Adipocyte (in vitro differentiated cells): ENCODE data around the gene TMEFF2.

ENCODE experiments used
- DNase-seq: peaks from one replicate; pipeline ENCODE4 v3.0.0-alpha.2; 2015; ENCODE audit warnings: low read depth
- H3K27me3 ChIP-seq: replicated peaks from 2 replicates; pipeline ENCODE4 v1.7.0; 2013; ENCODE audit warnings: mild to moderate bottlenecking, low read length, moderate library complexity; ENCODE audit not compliant: control insufficient read depth, insufficient read depth
- H3K36me3 ChIP-seq: 2 replicates; pipeline ENCODE4 v1.7.0; 2013; ENCODE audit warnings: low read length, mild to moderate bottlenecking, moderate library complexity; ENCODE audit not compliant: control insufficient read depth, insufficient read depth, severe bottlenecking
- H3K4me1 ChIP-seq: 2 replicates; pipeline ENCODE4 v1.7.0; 2013; ENCODE audit warnings: mild to moderate bottlenecking, low read length, moderate library complexity; ENCODE audit not compliant: control insufficient read depth, insufficient read depth
- H3K4me3 ChIP-seq: 2 replicates; pipeline ENCODE4 v1.7.0; 2013; ENCODE audit warnings: mild to moderate bottlenecking, low read length, moderate library complexity
- H3K9ac ChIP-seq: 2 replicates; pipeline ENCODE4 v1.7.0; 2013; ENCODE audit warnings: mild to moderate bottlenecking, low read length, moderate library complexity
- H3K9me3 ChIP-seq: 2 replicates; pipeline ENCODE4 v1.7.0; 2013; ENCODE audit warnings: mild to moderate bottlenecking, low read length, moderate library complexity; ENCODE audit not compliant: control insufficient read depth

The TMEFF2 gene

GRCh38 chr2:191912764-191913163 lies 282.0 kb downstream of the TMEFF2 start:
- Histone ChIP-seq H3K4me3 (no peak overlapping the region), H3K9ac (no peak overlapping the region), H3K36me3 (no peaks in the 10 kb centered on the region), H3K9me3 (no peaks in the 10 kb centered on the region), H3K27me3 (no peaks in the 10 kb centered on the region), H3K4me1 (peaks cover 9% of the 10 kb centered on the region)
- no peak for DNase-seq

- Histone ChIP-seq H3K27me3 (no peaks in the 10 kb centered on the region), H3K36me3 (no peaks in the 10 kb centered on the region), H3K4me1 (peaks cover 8% of the 10 kb centered on the region), H3K9ac (no peak overlapping the region), H3K4me3 (no peak overlapping the region), H3K9me3 (no peaks in the 10 kb centered on the region)
- DNase-seq = peak; percentile 38
Measured at GRCh38 chr2:191910518-191910917, 284.2 kb downstream of the TMEFF2 start.

DNA sequence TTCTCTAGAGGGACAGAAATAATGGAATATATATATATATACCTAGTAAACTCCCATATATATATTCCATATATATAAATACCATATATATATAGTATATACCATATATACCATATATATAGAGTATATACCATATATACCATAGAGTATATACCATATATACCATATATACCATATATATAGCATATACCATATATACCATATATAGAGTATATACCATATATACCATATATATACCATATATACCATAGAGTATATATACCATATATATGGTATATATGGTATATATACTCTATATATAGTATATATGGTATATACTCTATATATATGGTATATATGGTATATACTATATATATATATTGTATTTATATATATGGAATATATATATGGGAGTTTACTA lies 285.9 kb downstream of the TMEFF2 start:
- Histone ChIP-seq H3K9ac (no peak overlapping the region), H3K4me3 (no peak overlapping the region)

GRCh38 chr2:191907545-191907944 lies 287.2 kb downstream of the TMEFF2 start:
- Histone ChIP-seq H3K9me3 (no peaks in the 10 kb centered on the region), H3K9ac (no peak overlapping the region), H3K27me3 (no peaks in the 10 kb centered on the region), H3K4me1 (peaks cover 14% of the 10 kb centered on the region), H3K36me3 (no peaks in the 10 kb centered on the region), H3K4me3 (no peak overlapping the region)
- DNase-seq = no peak

More for the DNA sequence above, 285.9 kb downstream of the TMEFF2 start:
- Histone ChIP-seq H3K9me3 (no peaks in the 10 kb centered on the region), H3K27me3 (no peaks in the 10 kb centered on the region), H3K4me1 (peaks cover 14% of the 10 kb centered on the region), H3K36me3 (no peaks in the 10 kb centered on the region)
- no peak for DNase-seq

DNA sequence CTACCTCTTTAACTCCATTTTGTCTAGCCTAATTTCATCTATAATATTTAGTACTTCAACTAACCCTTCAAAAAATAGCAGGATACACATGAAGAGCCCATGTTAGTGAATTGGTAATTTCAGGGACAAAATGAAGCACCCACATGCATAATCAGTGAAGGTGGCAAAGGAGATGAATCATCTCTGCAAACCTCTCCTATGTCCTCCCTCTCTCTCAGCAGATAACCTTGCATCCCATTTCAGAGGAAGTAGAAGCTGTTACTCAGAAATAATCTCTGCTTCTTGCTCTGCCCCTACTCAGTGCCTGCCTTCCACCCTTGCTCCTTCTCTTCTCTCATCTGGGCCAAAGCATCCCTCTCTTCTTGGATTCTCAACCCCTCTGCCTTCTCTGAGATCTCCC lies 287.6 kb downstream of the TMEFF2 start:
- no peaks in the 10 kb centered on the region for H3K36me3 ChIP-seq
- DNase-seq = no peak
- no peaks in the 10 kb centered on the region for H3K9me3 ChIP-seq
- H3K9ac ChIP-seq = no peak overlapping the region
- no peaks in the 10 kb centered on the region for H3K27me3 ChIP-seq
- H3K4me3 ChIP-seq = no peak overlapping the region
- H3K4me1 ChIP-seq = peaks cover 14% of the 10 kb centered on the region

- Histone ChIP-seq H3K4me1 (peaks cover 17% of the 10 kb centered on the region), H3K9me3 (no peaks in the 10 kb centered on the region), H3K27me3 (no peaks in the 10 kb centered on the region), H3K4me3 (no peak overlapping the region), H3K36me3 (no peaks in the 10 kb centered on the region), H3K9ac (no peak overlapping the region)
- no peak for DNase-seq
Measured at GRCh38 chr2:191905336-191905735, 289.4 kb downstream of the TMEFF2 start.

DNA sequence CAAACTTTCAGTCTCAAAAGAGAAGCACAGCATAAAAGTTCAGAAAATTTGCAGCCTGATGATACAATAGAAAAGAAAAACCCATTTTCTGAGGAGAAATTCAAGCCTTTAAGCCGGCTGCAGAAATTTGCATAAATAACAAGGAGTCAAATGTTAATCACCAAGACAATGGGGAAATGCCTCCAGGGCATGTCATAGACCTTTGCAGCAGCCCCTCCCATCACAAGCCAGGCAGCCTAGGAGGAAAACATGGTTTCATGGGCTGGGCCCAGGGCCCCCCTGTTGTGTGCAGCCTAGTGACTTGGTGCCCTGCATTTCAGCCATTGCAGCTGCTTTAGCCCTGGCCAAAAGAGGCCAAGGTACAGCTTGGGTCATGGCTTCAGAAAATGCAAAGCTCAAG lies 293.7 kb downstream of the TMEFF2 start:
- Histone ChIP-seq H3K4me3 (no peak overlapping the region), H3K4me1 (peaks cover 29% of the 10 kb centered on the region)
- DNase-seq = no peak

GRCh38 chr2:191899410-191899809 lies 295.3 kb downstream of the TMEFF2 start:
- Histone ChIP-seq H3K9ac (peak overlapping the region; percentile 55), H3K9me3 (no peaks in the 10 kb centered on the region), H3K36me3 (no peaks in the 10 kb centered on the region), H3K4me1 (peaks cover 34% of the 10 kb centered on the region), H3K4me3 (peak overlapping the region; percentile 17), H3K27me3 (no peaks in the 10 kb centered on the region)
- peak; percentile 85 for DNase-seq

More for the DNA sequence above, 293.7 kb downstream of the TMEFF2 start:
- H3K9ac ChIP-seq = no peak overlapping the region
- no peaks in the 10 kb centered on the region for H3K27me3 ChIP-seq
- no peaks in the 10 kb centered on the region for H3K36me3 ChIP-seq
- no peaks in the 10 kb centered on the region for H3K9me3 ChIP-seq
